Measurements from ENCODE around the gene GABRR1. TPM values are rescaled to one million over a fixed set of nuclear protein-coding genes. Genes with fewer than 3 reads are reported as not detected.

The GABRR1 gene
- total RNA-seq, 1 experiment from 2014 or later = not detected

GRCh38 chr6:89154131-89154530 lies 63.0 kb downstream of the GABRR1 start:
- DNase-seq (ENCODE audit: low read depth, low spot score) (no peak), ATAC-seq (no peak)
- peaks cover 54% of the 10 kb centered on the region for H3K79me2 ChIP-seq (ENCODE audit: insufficient read depth, low read length)
- H3K36me3 ChIP-seq (ENCODE audit: control insufficient read depth in 1 of 2, insufficient read depth in 2 of 2, low read length in 2 of 2) = peaks cover 4 to 31% of the 10 kb centered on the region in 2 experiments; a peak in 3 of 4 replicates
- POLR2A ChIA-PET = no interaction called here
- H3K4me2 ChIP-seq (ENCODE audit: low read length) = no peak overlapping the region
- H3K27me3 ChIP-seq (ENCODE audit: insufficient read depth, low read length) = no peaks in the 10 kb centered on the region
- H3K9me3 ChIP-seq (ENCODE audit: control insufficient read depth in 1 of 2, insufficient read depth in 1 of 2, low read depth in 1 of 2, low read length in 2 of 2) = no peaks in the 10 kb centered on the region
- H3K9me2 ChIP-seq (ENCODE audit: insufficient read depth) = no peaks in the 10 kb centered on the region
- TF ChIP-seq ELF1 (IDR thresholded peaks at IDR 0.05; ENCODE audit: borderline replicate concordance, low read depth) (no peak), POLR2A (IDR thresholded peaks at IDR 0.05; ENCODE audit: borderline replicate concordance, extremely low read depth, insufficient read depth, insufficient read length) (no peak), EGR1 (IDR thresholded peaks at IDR 0.05; ENCODE audit: low read depth) (no peak), SRF (IDR thresholded peaks at IDR 0.05; ENCODE audit: low read depth) (no peak), CBX3 (IDR thresholded peaks at IDR 0.05; ENCODE audit: low read depth) (no peak), SP1 (IDR thresholded peaks at IDR 0.05; ENCODE audit: low read depth) (no peak), TCF7L2 (IDR thresholded peaks at IDR 0.05; ENCODE audit: borderline replicate concordance, extremely low read depth, insufficient read depth, insufficient read length) (no peak), EZH2phosphoT487 (IDR thresholded peaks at IDR 0.05; ENCODE audit: borderline replicate concordance) (no peak), CEBPB (IDR thresholded peaks at IDR 0.05; ENCODE audit: low read depth) (no peak), ZBTB33 (IDR thresholded peaks at IDR 0.05; ENCODE audit: extremely low read depth, insufficient replicate concordance, low read length) (no peak), SIN3A (IDR thresholded peaks at IDR 0.05; ENCODE audit: low read depth) (no peak)
- no peak overlapping the region for H2AFZ ChIP-seq (ENCODE audit: low read depth, low read length, poor library complexity, severe bottlenecking)
- RAD21 ChIA-PET (ENCODE audit: low non-redundant PET in 1 of 2, low total read pairs in 2 of 2, uncharacterized antibody in 2 of 2, unreplicated experiment in 2 of 2) = no interaction called here
- H3K4me1 ChIP-seq (ENCODE audit: control insufficient read depth in 1 of 2, insufficient read depth in 2 of 2, low read length in 2 of 2) = no peaks in the 10 kb centered on the region
- CTCF ChIA-PET = no interaction called here
- BruUV-seq (replicated peaks) = no TSS peak
- no peaks in the 10 kb centered on the region for H4K20me1 ChIP-seq (ENCODE audit: insufficient read depth)
- H3K4me3 ChIP-seq (replicated peaks in 1 of 2; ENCODE audit: low read depth in 1 of 2, low read length in 2 of 2) = no peak overlapping the region
- no peak overlapping the region for H3K9ac ChIP-seq (ENCODE audit: low read length)
- intact Hi-C loops (cut with micrococcal nuclease) = no loop called here
- H3K27ac ChIP-seq (ENCODE audit: low read depth, low read length) = no peak overlapping the region

All from HCT116 (cell line).